Measurements from ENCODE around the gene CD247.

- no peak for TF ChIP-seq ZNF8 (CRISPR knock-in tag; IDR thresholded peaks at IDR 0.05)
- no peak for TF ChIP-seq SNAI2 (CRISPR knock-in tag; IDR thresholded peaks at IDR 0.05)
- no peak for TF ChIP-seq ZFP30 (CRISPR knock-in tag; IDR thresholded peaks at IDR 0.05)
- TF ChIP-seq CSDC2 (CRISPR knock-in tag; IDR thresholded peaks at IDR 0.05) = no peak
- TF ChIP-seq ZFP3 (CRISPR knock-in tag; IDR thresholded peaks at IDR 0.05) = no peak
- TF ChIP-seq ISL1 (CRISPR knock-in tag; IDR thresholded peaks at IDR 0.05) = no peak
- no peak for TF ChIP-seq ZNF70 (CRISPR knock-in tag; IDR thresholded peaks at IDR 0.05)
- TF ChIP-seq PATZ1 (CRISPR knock-in tag; IDR thresholded peaks at IDR 0.05; ENCODE audit: borderline replicate concordance) = no peak
- TF ChIP-seq, protein P1, sequence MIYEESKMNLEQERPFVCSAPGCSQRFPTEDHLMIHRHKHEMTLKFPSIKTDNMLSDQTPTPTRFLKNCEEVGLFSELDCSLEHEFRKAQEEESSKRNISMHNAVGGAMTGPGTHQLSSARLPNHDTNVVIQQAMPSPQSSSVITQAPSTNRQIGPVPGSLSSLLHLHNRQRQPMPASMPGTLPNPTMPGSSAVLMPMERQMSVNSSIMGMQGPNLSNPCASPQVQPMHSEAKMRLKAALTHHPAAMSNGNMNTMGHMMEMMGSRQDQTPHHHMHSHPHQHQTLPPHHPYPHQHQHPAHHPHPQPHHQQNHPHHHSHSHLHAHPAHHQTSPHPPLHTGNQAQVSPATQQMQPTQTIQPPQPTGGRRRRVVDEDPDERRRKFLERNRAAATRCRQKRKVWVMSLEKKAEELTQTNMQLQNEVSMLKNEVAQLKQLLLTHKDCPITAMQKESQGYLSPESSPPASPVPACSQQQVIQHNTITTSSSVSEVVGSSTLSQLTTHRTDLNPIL (CRISPR knock-in tag; IDR thresholded peaks at IDR 0.05; ENCODE audit: low read depth) = no peak
- no peak for TF ChIP-seq RARB (CRISPR knock-in tag; IDR thresholded peaks at IDR 0.05)
- TF ChIP-seq, protein P2, sequence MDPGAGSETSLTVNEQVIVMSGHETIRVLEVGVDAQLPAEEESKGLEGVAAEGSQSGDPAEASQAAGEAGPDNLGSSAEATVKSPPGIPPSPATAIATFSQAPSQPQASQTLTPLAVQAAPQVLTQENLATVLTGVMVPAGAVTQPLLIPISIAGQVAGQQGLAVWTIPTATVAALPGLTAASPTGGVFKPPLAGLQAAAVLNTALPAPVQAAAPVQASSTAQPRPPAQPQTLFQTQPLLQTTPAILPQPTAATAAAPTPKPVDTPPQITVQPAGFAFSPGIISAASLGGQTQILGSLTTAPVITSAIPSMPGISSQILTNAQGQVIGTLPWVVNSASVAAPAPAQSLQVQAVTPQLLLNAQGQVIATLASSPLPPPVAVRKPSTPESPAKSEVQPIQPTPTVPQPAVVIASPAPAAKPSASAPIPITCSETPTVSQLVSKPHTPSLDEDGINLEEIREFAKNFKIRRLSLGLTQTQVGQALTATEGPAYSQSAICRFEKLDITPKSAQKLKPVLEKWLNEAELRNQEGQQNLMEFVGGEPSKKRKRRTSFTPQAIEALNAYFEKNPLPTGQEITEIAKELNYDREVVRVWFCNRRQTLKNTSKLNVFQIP (CRISPR knock-in tag; IDR thresholded peaks at IDR 0.05; ENCODE audit: borderline replicate concordance, low read depth) = no peak
Observed at GRCh38 chr1:167463875-167464575, 54.3 kb downstream of the CD247 start.
